Breast epithelium (tissue), 3 donors: Measurements from ENCODE around the gene ATF5.

ENCODE experiments used
- CTCF ChIP-seq, 3 donors: fragments of 450-650 bp; IDR thresholded peaks; one replicate each; pipeline ENCODE4 v1.5.1; 2016 to 2017; ENCODE audit warnings: antibody characterized with exemption in 3 of 3, mild to moderate bottlenecking in 3 of 3, moderate library complexity in 3 of 3
- POLR2A ChIP-seq: fragments of 450-650 bp; IDR thresholded peaks from one replicate; pipeline ENCODE4 v1.6.1; 2016; ENCODE audit warnings: antibody characterized with exemption, mild to moderate bottlenecking, moderate library complexity
- POLR2AphosphoS5 ChIP-seq, 3 donors: sonication (generic); formaldehyde crosslinking; IDR thresholded peaks; one replicate each; pipeline ENCODE4 v1.6.1; 2017; ENCODE audit warnings: antibody characterized with exemption in 3 of 3

GRCh38 chr19:49892716-49893115 is 36.3 kb upstream of the ATF5 start:
- TF ChIP-seq POLR2A, result no peak
- no peak for TF ChIP-seq CTCF (IDR thresholded peaks at IDR 0.05)
- no peak for TF ChIP-seq POLR2AphosphoS5 (IDR thresholded peaks at IDR 0.05)
